HG02678 (cell line): ENCODE data around the gene PPP2R2C.

Source experiments
- ATAC-seq: cut with Tn5 transposase; IDR thresholded peaks from one replicate; pipeline ENCODE4 v1.9.1; 2021; ENCODE audit warnings: mild to moderate bottlenecking, moderate library complexity; ENCODE audit not compliant: unreplicated experiment

Gene PPP2R2C

DNA sequence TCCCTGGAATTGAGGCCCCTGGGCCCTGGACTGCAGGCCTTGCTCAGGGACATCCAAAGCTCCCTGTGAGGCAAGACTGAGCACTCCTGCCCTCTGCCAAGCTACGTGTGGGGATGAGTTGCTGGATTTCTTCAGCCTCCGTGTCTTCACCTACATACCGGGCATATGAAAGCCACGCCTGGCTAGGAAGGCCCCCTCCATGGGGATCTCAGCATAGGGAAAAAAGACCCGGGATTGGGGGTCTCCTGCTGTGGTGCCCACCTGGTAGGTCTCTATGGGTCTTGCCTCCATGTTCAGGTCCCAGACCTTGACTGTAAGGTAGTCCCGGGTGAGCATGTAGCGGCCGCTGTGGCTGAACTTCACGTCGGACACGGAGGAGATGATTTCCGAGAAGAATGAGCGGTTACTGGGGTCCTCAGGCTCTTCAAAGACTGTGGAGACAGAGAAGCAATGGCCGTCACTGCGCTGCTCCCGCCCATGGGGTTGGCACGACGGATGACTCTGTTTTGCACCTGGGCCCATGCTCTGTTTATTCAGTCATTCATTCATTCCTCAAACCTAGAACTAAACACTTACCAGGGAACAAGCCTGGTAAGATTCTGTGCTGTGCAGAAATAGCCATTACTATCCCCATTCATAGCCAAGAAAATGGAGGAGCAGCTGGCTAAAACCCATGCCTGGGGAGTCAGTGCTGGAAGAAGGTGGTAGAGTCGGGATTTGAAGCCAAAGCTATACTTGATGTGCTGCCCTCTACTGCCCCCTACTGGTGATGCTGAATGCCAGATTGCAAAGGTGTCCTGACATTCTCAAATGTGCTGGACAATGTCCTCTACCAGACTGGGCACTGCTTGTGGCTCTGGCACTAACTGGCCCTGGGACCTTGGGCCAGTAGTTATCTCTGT lies 138.9 kb downstream of the PPP2R2C start:
- no peak for ATAC-seq

DNA sequence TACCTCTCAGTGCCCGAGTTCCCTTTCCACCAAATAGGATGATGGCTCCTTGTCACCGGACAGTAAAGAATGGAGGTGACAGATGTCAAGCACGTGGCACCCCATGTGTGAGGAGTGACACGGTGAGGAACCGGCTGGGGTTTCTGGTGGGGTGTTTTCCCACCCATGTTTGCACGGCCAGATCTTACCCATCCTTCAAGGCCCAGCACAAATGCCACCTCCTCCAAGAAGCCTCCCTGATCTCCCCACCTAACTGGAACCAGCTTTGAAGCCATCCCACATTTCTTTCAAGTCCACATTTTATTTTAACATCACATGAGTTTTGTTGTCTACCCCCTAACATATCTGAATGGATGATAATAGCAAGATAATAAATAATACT lies 139.8 kb downstream of the PPP2R2C start:
- no peak for ATAC-seq

DNA sequence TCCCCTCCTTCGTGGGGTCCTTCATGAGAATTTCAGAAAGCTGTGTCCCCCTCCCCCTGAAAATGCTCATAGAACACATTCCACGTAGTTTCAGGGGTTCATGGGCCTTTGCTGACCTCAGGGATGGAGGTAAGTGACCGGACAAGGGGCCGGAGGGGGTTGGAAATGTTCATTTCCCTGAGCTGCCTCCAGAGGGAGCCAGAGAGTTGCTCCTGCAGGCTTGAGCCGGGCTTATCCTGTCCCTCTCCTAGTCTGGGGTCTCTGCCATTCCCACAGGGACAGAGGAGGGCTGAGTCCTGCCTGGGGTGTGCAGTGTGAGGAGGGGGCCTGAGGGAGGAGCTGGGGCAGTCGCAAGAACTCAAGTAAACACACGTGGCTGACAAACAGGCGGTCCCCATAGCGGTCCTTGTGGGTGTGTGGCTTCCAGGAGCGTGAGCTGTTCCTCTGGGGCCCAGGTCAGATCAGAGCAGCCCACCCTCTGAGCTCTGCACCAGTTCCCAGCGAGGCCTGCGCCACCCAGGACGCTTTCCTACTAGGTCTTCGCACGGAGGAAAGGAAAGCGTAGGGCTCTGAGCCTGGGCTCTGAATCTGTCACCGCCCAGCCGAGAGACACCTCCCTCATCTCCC lies 140.3 kb downstream of the PPP2R2C start:
- no peak for ATAC-seq

DNA sequence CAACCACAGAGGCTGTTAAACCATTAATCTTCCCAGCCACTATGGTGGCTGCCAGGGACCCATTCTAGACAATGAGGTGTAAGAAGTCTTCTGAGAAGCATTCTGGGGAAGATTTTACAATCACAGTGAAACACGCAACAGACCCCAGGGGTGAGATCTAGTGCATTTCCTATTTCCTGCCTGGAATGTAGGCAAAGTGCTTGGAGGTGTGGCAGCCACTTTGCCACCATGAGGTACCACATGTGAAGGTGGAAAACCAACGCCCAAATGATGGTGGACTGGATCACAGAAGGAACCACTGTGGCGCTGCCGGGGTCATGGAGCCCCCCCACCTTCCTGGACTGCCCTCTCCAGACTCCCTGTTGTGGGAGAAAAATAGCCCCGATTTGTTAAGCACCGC lies 140.9 kb downstream of the PPP2R2C start:
- ATAC-seq: no peak

DNA sequence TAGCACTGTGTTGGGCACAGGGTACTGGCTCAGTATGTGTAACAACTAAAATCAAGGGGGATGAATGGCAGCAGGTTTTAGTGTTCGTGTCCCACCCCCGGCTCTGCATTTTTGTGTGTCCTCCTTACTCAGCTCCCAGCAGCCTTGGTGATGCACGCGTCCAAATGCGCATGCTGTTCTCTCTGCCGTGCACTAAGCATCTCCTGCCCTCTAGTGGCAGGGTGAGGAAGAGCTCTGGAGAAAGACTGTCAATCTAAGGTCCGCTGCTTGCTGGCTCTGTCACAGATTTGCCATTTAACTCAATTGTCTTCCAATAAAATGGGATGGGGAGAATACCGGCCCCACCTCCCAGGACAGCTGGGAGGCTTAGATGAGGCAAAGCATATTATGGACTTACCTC lies 141.4 kb downstream of the PPP2R2C start:
- no peak for ATAC-seq

DNA sequence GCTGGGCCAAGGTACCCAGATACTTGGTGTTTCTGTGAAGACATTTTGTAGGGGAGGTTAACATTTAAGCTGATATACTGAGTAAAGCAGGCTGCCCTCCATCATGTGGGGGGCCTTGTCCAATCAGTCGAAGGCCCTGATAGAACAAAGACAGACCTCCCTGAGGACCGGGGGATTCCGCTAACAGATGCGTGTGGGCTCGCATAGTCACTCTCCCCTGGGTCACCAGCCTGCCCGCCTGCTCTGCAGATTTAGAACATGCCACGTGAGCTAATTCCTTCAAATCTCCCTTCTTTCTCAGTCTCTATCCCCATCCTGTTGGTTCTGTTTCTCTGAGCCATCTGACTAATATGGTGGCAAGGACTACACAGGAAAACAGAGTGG lies 142.0 kb downstream of the PPP2R2C start:
- ATAC-seq: no peak

- no peak for ATAC-seq
These were observed 142.7 kb downstream of the PPP2R2C start for GRCh38 chr4:6329478-6330383.

DNA sequence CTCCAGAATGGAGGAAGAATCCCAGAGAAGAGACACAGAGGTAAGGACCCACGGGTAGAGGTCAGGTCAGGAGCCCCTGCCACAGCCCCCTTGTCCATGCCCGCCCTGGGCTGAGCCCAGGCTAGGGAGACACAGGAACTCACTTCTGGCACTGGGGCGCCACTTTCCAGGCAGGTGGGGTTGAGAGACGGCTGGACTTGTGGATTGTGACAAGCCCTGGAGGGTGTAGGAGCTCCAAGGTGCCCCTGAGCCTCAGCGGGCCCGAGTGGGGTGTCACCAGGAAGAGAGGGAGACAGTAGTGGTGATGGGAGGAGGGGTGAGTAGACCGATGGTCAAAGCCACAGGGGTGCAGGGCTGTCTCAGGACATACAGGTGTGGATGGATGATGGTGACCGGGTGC lies 143.9 kb downstream of the PPP2R2C start:
- ATAC-seq: no peak

- ATAC-seq: peak; percentile 61
These were observed 145.0 kb downstream of the PPP2R2C start for GRCh38 chr4:6327220-6327917.

DNA sequence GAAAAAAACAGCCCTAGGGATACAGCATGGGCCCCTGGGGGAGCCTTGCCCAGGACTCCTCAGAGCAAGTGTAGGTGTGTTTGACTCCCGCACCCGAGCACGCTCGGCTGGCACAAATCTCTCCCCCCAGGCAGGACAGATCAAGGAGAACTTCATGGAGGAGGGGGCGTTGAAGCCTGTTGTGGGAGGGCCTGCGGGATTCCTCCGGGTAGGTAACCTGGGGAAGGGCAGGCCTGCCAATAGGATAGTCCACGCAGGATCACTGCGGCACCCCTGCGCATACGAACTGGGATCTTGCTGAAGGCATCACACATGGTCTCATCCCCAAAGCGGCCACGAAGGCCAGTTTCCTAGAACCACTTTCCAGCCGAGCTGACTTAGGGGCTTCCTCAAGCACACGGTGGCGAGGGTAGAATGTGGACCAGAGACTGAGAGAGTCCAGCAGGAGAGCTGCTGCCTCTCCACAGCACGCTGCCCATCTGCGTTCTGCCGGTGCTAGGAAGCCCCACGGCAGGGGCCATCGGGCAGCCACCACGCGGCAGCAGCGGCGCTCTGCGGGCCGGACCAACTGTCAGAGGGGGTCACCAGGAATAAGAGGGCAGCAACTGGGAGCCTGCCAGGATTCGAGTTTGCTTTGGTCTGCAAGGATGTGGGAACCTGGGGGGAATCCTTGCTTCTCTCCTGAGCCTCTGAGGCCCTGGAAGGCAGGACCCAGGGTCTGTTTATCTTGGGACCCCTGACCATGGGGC lies 145.9 kb downstream of the PPP2R2C start:
- no peak for ATAC-seq

GRCh38 chr4:6325788-6326290 lies 146.6 kb downstream of the PPP2R2C start:
- no peak for ATAC-seq

- no peak for ATAC-seq
These were observed 147.2 kb downstream of the PPP2R2C start for GRCh38 chr4:6324999-6325787.

GRCh38 chr4:6324461-6324998 lies 147.9 kb downstream of the PPP2R2C start:
- ATAC-seq: no peak

DNA sequence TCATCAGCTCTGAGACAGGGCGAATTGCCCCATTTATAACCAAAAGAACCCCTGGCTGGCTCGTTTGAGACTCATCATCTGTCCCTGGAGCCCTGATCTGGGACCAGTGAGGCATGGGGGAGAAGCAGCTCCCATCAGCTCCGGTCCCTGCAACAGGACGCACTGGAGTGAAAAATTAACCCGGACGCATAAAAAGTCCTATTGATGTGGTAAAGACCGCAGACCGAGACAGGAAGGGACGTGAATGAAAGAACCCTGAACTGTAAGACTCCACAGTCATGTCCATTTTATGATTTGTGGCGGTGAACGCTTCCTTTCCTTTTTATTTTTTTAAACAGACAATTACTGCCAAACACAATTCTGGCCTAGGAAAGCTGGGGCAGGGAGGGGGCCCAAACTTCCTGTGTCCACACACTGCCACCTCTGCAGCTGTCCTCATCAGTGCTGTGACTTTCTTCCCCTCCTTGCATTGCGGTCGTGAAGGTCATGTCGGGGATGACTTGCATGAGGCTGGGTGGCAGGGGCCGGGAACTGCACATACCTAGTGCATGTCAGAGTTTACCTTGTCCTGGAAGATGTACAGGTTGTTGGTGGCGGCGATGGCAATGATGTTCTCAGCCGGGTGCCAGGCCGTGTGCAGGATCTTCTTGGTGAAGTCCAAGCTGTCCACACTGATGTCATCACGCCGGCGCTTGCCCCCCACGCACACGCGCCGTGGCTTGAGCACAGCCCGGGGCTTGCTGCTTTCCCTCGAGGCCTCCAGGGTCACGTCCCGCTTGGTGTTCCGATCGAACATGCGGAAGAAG lies 149.4 kb downstream of the PPP2R2C start:
- peak; percentile 60 for ATAC-seq

- ATAC-seq: no peak
These were observed 150.2 kb downstream of the PPP2R2C start for GRCh38 chr4:6322067-6322760.

DNA sequence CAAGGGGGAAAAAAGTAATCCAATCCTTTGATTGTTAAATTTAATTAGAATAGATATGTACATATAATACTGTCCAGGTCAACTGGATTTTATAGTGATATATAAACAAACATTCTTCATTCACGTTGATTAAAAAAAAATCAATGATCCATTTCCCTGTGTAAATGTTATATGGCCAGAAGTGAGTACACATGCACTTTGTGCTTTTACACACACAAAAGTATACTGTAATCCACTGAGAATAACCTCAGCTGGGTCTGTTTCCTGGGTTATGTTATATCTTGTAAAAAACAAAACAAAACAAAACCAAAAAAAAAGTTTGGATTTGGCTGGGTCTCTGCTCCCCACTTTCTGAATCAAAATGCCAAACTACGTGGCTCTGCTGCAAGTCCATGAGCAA lies 151.1 kb downstream of the PPP2R2C start:
- ATAC-seq: no peak

DNA sequence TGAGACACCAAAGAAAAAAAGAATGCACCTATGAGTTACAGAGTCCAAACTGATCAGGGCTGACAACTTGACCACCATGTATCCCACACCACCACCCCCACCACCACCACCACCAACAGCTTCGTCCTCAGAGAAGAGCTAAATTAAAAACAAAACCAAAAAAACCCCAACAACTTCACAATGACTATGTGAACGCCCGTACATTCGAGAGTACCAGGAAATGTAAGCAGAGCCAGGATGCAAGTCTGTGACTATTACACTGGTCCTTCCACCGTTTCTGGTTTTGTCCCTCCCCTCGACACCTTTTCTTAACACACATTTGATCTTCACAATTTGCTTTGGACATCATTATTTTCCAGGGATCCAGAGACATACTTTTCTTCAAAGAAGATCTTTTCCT lies 151.8 kb downstream of the PPP2R2C start:
- ATAC-seq: no peak
